Measurements from ENCODE around the gene RUNDC1.

Gene RUNDC1

GRCh38 chr17:43027091-43028032, 47.0 kb downstream of the RUNDC1 start:
- Histone ChIP-seq H3K9ac (no peak overlapping the region), H3K4me2 (no peak overlapping the region), H3K36me3 (ENCODE audit: insufficient read depth) (no peaks in the 10 kb centered on the region), H3K27me3 (ENCODE audit: insufficient read depth, low read depth) (no peaks in the 10 kb centered on the region), H3K27ac (no peak overlapping the region), H2AFZ (ENCODE audit: low read depth) (no peak overlapping the region), H4K20me1 (ENCODE audit: insufficient read depth) (no peaks in the 10 kb centered on the region), H3K4me1 (ENCODE audit: low read depth, poor library complexity, severe bottlenecking) (peaks cover 7% of the 10 kb centered on the region), H3K4me3 (IDR thresholded peaks at IDR 0.05; ENCODE audit: insufficient read depth, low read depth, low read length) (no peak overlapping the region), H3K79me2 (ENCODE audit: insufficient read depth, low read depth) (no peaks in the 10 kb centered on the region)
- no peak for TF ChIP-seq CTCF (conservative IDR thresholded peaks at IDR 0.05; ENCODE audit: low read depth, low read length)

- no peak overlapping the region for H3K4me3 ChIP-seq (IDR thresholded peaks at IDR 0.05; ENCODE audit: insufficient read depth, low read depth, low read length)
- H2AFZ ChIP-seq (ENCODE audit: low read depth): no peak overlapping the region
- TF ChIP-seq CTCF (conservative IDR thresholded peaks at IDR 0.05; ENCODE audit: low read depth, low read length): no peak
- no peaks in the 10 kb centered on the region for H4K20me1 ChIP-seq (ENCODE audit: insufficient read depth)
- no peaks in the 10 kb centered on the region for H3K27me3 ChIP-seq (ENCODE audit: insufficient read depth, low read depth)
- no peaks in the 10 kb centered on the region for H3K36me3 ChIP-seq (ENCODE audit: insufficient read depth)
- no peaks in the 10 kb centered on the region for H3K4me1 ChIP-seq (ENCODE audit: low read depth, poor library complexity, severe bottlenecking)
- H3K9ac ChIP-seq: no peak overlapping the region
- no peak overlapping the region for H3K4me2 ChIP-seq
- H3K79me2 ChIP-seq (ENCODE audit: insufficient read depth, low read depth): no peaks in the 10 kb centered on the region
- H3K27ac ChIP-seq: no peak overlapping the region
These were observed 48.0 kb downstream of the RUNDC1 start for GRCh38 chr17:43028221-43028861.

- Histone ChIP-seq H3K79me2 (ENCODE audit: insufficient read depth, low read depth) (no peaks in the 10 kb centered on the region), H2AFZ (ENCODE audit: low read depth) (no peak overlapping the region), H4K20me1 (ENCODE audit: insufficient read depth) (no peaks in the 10 kb centered on the region), H3K4me2 (no peak overlapping the region), H3K4me1 (ENCODE audit: low read depth, poor library complexity, severe bottlenecking) (no peaks in the 10 kb centered on the region), H3K27me3 (ENCODE audit: insufficient read depth, low read depth) (no peaks in the 10 kb centered on the region), H3K27ac (no peak overlapping the region), H3K9ac (no peak overlapping the region), H3K36me3 (ENCODE audit: insufficient read depth) (no peaks in the 10 kb centered on the region), H3K4me3 (IDR thresholded peaks at IDR 0.05; ENCODE audit: insufficient read depth, low read depth, low read length) (no peak overlapping the region)
- TF ChIP-seq CTCF (conservative IDR thresholded peaks at IDR 0.05; ENCODE audit: low read depth, low read length): no peak
These were observed 49.9 kb downstream of the RUNDC1 start for GRCh38 chr17:43030137-43030767.

- no peak overlapping the region for H3K27ac ChIP-seq
- H3K27me3 ChIP-seq (ENCODE audit: insufficient read depth, low read depth): no peaks in the 10 kb centered on the region
- no peak overlapping the region for H3K4me3 ChIP-seq (IDR thresholded peaks at IDR 0.05; ENCODE audit: insufficient read depth, low read depth, low read length)
- no peak for TF ChIP-seq CTCF (conservative IDR thresholded peaks at IDR 0.05; ENCODE audit: low read depth, low read length)
- H3K4me1 ChIP-seq (ENCODE audit: low read depth, poor library complexity, severe bottlenecking): no peaks in the 10 kb centered on the region
- H2AFZ ChIP-seq (ENCODE audit: low read depth): no peak overlapping the region
- H4K20me1 ChIP-seq (ENCODE audit: insufficient read depth): no peaks in the 10 kb centered on the region
- no peaks in the 10 kb centered on the region for H3K36me3 ChIP-seq (ENCODE audit: insufficient read depth)
- H3K79me2 ChIP-seq (ENCODE audit: insufficient read depth, low read depth): no peaks in the 10 kb centered on the region
- H3K4me2 ChIP-seq: no peak overlapping the region
- H3K9ac ChIP-seq: no peak overlapping the region
These were observed 51.3 kb downstream of the RUNDC1 start for GRCh38 chr17:43031666-43032065.
